HG03575 (cell line): ENCODE data around the gene CKS2.
"Not testable (repeated sequence)": the region's sequence is repeated elsewhere in the genome, so short reads cannot be mapped to it uniquely, and the experiment has no call there.

ENCODE experiments used
- ATAC-seq: cut with Tn5 transposase; IDR thresholded peaks from one replicate; pipeline ENCODE4 v1.9.1; 2021; ENCODE audit not compliant: unreplicated experiment, insufficient number of reproducible peaks, low FRiP score; ENCODE audit errors: extremely low read depth

The CKS2 gene

DNA sequence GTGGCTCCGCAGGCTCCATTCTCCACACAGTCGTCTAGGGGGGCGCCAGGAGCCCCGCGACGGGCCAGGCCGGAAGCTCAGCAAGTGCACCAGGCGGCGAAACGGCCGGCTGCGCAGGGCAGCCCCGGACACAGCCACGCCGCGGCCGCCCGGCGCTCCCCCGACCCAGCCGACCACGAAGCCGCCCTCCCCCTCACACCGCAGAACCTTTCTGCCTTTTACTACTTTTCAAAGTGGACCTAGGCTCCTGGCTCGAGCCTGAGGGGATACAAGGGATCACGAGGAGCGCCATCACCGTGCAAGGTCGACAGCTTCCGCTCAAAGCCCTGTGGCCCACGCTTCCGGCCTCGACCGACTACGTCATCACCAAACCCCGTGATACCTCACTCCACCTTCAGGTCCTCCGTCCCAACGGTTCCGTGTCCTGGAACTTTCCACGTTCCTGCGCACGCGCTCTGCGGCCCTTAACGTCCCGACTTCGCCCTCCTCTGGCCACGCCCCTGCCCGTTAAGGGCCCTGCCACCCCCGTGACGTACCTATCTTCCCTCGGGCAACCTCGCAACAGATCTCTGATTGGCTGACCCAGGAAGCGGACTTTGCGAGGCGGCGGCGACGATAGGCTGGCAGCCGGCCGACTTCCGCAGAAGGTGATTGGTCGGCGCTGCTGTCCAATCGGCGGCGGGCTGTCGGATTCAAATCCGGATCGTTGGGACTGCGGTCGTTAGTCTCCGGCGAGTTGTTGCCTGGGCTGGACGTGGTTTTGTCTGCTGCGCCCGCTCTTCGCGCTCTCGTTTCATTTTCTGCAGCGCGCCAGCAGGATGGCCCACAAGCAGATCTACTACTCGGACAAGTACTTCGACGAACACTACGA is at the start of gene CKS2:
TSS of gene CKS2 (plus strand) at position 721 of the 871 bp plus-strand sequence. CDS start at position 819, 98 bp downstream.
- peak; percentile 79 for ATAC-seq

DNA sequence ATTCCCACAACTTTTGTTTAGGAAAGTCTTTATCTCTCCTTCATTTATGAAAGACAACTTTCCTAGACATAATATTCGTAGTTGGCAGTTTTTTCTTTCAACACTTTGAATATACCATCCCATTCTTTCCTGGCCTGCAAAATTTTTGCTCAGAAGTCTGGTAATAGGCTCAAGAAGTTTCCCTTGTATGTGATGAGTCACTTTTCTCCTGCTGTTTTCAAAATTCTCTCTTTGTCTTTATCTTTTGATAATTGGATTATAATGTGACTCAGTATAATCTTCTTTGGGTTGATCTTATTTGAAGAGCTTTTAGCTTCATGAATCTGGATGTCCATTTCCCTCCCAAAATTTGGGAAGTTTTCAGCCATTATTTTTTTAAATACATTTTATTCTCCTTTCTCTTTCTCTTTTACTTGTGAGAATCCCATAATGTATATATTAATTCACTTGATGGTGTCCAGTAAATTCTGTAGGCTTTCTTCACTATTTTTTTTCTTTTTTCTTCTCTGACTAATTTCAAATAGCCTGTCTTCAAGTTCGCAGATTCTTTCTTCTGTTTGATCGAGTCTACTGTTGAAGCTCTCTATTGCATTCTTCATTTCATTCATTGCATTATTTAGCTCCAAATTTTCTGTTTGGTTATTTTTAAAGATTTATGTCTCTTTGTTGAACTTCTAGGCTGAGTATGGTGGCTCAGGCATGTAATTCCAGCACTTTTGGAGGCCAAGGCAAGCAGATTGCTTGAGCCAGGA is 37.3 kb upstream of the CKS2 start:
- no peak for ATAC-seq

DNA sequence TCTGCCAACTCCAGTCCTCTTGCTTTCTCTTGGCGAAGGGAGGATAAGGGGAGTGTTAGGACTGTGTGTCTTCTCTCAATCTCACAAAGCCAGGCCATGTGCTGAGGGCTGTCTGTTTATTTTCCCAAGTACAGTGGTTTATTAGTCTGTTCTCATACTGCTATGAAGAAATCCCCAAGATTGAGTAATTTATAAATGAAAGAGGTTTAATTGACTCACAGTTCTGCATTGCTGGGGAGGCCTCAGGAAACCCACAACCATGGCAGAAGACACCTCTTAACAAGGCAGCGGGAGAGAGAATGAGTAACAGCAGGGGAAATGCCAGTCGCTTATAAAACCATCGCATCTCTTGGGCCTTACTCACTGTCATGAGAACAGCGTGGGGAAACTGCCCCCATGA is 36.2 kb upstream of the CKS2 start:
- no peak for ATAC-seq

DNA sequence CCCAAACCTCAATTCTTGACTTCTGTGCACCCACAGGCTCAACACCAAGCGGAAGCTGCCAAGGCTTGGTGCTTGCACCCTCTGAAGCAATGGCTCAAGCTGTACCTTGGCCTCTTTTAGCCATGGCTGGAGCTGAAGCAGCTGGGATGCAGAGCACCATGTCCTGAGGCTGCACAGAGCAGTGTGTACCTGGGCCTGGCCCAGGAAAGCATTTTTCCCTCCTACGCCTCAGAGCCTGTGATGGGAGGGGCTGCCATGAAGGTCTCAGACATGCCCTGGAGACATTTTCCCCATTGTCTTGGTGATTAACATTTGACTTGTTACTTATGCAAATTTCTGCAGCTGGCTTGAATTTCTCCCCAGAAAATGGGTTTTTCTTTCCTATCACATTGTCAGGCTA is 35.0 kb upstream of the CKS2 start:
- ATAC-seq: not testable (repeated sequence)

DNA sequence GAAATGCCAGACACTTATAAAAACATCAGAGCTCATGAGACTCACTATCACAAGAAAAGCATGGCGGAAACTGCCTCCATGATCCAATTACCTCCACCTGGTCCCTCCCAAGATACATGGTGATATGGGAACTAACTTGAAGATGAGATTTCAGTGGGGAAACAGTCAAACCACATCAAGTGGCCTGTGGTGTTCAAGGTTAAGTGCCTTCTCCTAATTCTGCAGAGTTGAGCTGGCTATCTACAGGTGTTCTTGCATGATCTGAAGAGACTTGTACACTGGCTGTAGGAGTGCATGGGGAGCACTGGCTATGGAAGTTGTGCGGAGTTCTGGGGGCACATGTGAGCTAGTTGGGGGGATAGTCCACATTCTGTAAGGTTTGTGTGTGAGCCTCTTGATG is 34.0 kb upstream of the CKS2 start:
- ATAC-seq: no peak

DNA sequence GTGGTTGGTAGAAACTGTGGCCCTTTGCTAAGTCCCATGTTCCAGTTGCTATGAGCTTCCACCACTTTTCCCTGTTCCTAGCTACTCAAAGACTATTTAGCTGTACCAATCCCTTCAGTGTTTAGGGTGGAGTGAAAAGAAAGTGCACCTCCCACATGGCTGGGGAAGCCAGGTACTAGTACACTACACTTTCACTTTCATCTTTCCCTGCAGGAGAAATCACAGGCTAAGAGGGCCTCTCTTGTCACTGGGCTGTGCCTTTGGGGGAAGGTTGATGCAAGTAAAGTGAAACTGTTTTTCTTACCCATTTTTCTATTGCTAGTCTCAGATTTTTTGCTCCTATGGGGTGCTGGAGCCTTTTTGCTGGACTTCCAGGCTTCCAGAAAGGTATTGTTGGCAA is 33.5 kb upstream of the CKS2 start:
- ATAC-seq: no peak

DNA sequence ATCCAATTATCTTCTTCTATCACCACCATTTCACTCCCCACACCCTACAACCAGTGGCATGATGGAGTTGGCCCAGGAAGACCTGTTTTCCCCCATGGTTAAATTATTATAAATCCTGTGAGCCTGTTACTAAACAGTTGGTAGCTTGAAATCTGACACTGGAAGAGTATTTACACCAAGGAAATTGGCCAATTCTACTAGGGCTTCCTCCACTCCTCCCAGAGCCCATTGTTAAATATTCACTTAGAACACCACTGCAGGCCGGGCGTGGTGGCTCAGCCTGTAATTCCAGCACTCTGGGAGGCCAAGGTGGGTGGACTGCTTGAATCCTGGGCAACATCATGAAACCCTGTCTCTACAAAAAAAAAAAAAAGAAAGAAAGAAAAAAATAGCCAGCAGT is 32.4 kb upstream of the CKS2 start:
- ATAC-seq: no peak

DNA sequence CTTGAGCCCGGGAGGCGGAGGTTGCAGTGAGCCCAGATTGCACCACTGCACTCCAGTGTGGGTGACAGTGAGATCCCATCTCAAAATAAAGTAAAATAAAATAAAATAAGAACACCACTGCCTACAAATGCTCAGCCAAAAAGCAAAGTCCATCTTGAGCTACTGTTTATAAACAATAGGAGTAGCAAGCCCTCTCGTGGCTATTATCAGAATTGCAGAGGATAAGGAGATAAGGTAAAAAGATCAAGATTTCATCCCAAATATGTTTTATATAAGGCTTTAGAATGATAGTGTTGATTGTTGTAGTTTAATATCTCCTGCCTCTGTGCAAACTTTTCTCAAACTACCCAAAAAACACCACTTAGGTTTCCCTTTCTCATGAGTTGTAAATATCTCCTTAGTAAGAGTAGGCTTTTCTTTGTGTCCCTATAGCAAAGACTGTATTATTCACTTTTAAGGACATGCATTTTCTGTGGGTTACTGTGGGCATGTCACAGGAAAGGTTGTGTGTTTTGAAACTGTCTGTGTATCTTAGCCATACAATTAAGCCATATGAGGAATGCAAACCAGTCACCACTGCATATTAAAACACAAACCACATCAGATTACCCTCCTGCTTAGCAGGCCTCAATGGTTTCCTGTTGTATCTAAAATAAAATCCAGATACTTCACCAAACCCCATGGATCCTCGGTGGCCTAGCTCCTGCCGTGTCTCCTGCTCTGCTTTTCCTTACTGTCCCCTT is 31.8 kb upstream of the CKS2 start:
- ATAC-seq: no peak

DNA sequence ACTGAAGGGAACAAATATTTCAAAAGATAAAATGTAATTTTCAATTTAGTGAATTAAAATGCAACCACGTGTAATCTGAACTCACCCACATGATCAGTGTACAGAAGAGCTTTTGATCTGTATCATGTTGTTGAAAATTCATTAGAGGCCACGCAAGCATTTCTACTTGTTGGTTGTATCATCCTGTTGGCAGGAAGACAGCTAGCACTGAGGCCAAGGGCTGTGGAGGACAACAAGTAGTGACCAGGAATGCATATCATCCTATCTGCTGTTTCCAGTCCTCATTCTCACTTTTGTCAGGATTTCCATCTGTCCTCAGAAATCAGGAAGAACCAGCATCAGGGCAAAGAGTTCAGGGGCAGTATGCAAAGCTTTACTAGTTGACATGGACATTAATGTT is 29.9 kb upstream of the CKS2 start:
- ATAC-seq: no peak

DNA sequence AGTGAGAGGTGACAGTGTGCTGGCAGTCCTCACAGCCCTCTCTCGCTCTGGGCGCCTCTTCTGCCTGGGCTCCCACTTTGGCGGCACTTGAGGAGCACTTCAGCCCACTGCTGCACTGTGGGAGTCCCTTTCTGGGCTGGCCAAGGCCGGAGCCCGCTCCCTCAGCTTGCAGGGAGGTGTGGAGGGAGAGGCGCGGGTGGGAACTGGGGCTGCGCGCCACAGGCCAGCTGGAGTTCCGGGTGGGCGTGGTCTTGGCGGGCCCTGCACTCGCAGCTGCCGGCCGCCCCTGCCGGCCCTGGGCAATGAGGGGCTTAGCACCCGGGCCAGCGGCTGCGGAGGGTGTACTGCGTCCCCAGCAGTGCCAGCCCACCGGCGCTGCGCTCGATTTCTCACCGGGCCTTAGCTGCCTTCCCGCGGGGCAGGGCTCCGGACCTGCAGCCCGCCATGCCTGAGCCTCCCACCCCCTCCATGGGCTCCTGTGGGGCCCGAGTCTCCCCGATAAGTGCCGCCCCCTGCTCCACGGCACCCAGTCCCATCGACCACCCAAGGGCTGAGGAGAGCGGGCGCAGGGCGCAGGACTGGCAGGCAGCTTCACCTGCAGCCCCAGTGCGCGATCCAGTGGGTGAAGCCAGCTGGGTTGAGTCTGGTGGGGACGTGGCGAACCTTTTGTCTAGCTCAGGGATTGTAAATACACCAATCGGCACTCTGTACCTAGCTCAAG is 28.6 kb upstream of the CKS2 start:
- ATAC-seq: not testable (repeated sequence)

DNA sequence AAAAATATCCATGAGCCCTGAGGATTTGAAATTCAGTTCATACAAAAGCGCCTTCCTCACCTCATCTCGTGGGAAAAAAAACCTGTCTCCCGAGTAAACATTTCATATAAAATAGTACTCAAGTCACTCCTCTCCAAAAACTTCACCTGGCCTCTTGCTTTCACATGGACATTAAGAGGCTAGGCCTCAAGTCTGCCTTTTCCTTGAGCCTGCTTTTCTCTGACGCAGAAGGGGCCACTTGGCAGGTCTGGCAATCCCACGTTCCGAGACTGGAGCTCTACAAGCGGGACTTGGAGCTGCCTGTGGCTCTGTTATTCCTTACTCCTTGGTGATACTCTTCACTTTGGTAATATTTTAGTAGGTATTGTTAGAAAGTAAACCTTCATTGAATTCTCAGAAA is 26.9 kb upstream of the CKS2 start:
- ATAC-seq: no peak

DNA sequence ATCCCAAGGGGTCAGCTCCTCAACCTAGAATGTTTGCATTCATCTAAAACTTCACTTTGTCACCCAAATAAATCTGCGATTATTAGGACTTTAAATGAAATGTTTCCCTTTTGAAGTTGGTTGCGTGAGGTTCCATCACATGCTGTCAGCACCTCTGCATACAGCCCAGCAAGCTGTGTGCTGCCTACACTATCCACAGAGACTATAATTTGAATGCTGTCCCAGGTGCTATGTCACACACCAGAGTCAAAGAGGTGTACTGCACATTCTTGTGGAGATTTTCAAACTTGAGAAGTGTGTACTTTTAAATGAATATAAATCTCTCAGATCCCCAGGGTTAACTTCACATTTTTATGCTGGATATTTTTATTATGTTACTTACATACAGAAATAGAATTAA is 19.3 kb upstream of the CKS2 start:
- no peak for ATAC-seq

DNA sequence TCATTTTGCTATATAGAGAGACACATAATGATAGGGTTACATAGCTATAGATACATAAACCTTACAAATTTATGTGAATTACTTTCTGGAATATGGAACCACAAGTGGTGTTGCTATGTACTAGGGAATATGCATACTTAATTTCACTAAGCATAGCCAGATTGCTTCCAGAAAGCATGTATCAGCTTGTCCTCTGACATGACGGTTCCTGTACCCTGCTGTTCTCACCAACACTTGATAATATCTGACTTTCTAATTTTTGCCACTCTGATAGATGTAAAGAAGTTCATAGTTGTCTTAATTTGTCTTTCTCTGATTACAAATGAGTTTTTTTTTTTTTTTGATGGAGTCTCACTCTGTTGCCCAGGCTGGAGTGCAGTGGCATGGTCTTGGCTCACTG is 18.0 kb upstream of the CKS2 start:
- no peak for ATAC-seq

DNA sequence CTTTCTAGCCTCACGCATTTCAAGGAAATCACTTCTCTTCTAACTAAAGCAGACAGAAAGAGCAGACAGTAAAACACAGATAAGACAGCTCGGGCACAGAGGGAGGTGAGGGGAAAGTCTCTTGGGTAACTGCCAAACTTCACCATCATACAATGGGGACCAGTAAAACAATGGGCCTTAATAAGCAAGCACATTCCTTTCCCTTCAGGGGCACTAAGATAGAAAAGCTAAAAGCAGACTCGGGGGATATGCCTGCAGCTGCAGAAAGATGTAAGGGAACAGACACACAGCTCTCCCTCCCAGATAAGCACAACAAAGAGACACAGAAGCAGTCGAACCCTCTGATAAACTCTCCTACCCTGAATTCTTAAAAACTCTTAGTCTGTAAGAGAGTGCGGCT is 15.6 kb upstream of the CKS2 start:
- no peak for ATAC-seq

DNA sequence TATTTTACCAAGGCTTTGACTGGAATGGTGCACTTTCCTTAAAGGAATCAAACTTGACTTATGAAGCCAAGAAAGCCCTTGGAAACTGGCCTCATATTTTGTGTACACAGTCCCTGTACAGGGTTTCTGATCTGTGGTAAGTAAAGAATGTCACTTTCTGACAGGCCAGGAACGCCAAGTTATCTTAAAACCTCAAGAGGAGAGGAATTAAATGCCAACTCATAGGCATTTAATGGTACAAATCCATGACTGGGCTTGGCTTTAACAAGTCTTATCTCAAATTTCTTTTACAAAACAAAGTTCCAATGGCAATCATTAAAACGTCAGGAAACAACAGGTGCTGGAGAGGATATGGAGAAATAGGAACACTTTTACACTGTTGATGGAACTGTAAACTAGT is 9.0 kb upstream of the CKS2 start:
- ATAC-seq: not testable (repeated sequence)

DNA sequence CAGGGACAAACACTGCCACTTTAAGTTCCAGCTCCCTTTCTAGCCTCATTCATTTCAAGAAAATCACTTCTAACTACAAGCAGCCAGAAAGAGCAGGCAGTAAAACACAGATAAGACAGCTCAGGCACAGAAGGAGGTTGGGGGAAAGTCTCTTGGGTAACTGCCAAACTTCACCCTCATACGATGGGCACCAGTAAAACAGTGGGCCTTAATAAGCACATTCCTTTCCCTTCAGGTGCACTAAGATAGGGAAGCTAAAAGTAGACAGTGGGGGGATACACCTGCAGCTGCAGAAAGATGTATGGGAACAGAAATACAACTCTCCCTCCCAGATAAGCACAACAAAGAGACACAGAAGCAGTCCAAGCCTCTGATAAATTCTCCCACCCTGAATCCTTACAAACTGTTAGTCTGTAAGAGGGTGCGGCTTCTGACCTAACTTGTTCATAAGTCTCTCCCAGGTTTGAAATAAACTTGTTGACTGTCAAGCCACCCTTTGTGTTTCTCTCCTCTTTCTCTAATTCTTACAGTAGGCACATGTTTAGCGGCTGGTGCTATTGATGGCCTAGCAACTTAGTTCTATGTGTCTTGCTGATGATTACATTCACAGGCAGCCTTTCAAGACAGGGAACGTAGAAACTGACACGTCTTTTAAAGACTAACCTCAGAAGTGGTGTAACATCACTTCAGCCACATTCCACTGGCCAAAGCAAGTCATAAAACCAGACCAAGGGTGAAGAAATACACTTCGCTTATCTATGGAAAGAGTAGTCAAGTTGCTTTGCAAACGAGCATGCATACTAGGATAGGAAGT is 6.8 kb upstream of the CKS2 start:
- ATAC-seq: no peak

DNA sequence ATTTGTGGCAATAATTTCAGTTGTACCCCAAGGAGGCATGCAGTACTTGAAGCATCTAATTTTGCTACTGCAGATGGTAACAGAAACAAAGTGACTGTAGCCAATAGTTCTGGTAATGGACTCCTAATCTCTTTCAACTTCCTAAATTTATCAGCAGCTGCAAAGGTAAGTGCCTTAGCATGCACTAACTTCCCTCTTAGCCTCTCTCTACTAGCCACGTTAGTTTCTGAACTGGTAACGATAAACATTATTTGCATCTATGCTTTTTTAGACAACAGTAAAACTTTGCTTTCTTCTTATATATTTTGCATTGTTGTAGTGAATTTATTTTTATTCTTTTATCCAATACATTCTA is 6.2 kb upstream of the CKS2 start:
- ATAC-seq: no peak

DNA sequence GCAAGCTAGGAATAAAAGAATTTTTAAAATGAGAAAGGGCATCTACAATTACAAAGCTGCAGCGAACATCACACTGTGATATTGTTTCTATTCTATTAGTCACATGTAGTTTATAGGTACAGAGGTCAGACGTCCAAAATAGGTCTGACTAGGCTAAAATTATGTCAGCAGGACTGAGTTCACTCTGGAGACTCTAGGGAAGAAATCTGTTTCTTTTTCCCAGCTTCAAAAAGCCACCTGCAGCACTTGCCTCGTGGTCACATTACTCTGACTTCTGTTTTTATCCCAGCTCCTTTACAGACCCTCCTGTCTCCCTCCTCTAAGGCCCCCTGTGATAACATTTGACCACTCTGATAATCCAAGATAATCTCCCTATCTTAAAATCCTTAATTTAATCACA is 5.1 kb upstream of the CKS2 start:
- no peak for ATAC-seq
